Stimulated activated naive CD8-positive, alpha-beta T cell treated with anti-CD3 and anti-CD28 coated beads, Interleukin-15, Interleukin-2, amounts not matched to agents 100 U/mL and 50 U/mL, for 24 hours (primary cell): Measurements from ENCODE around the gene EID3.

ENCODE experiments used
- ATAC-seq: fragments of 150-1000 bp; cut with Tn5 transposase; one replicate; pipeline ENCODE4 v1.10.0; 2021
- DNase-seq: peaks from one replicate; pipeline ENCODE4 v3.0.0; 2021

Gene EID3

DNA sequence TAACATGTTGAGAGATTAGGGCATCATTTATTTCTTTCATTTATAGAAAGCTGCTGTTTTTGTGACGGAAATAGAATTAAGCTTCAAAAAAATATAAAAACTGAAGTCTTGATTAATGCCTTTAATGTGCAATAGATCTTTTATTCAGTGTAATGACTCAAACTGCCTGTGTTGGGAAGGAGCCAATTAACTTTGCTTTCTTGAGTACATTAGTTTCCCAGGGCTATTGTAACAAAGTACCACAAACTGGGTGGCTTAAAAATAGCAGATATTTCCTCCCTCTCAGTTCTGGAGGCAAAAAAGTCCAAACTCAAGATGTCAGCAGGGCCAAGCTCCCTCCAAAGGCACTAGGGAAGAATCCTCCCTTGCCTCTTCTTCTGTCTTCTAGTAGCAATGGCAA is 36.6 kb downstream of the EID3 start:
- ATAC-seq: no peak

DNA sequence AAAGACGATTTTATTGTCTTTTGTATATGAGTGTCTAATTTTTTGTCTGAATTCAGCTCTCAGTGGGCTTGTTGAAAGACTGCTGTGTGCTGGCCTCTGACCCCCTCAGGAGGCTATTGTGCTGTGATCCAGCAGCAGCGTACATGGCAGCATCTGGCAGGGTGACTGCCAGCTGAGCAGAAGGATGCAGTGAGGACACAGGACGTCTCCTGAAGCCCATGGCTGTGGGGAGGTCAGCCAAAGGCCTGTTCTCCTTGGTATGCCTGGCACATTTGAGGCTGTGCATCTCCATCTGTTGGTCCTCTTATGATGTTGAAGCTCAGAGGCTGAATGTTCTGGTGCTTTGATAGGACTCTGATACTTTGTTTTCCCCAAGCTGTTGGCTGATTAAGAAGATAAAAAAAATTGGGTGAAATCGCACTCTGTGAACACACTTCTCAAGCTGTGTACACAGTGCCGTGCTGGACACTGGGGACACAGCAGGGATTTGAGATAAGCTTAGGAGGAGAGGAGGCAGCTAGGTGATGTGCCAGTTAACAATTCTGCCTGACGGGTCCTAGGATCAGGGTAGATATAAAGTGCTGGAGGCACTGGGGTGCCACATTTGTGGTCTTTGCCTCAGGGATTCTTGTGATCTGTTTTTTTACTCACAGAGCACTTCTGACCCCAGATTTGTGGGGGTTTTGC is 37.5 kb downstream of the EID3 start:
- ATAC-seq: no peak

More for the DNA sequence above, 36.6 kb downstream of the EID3 start:
- no peak for DNase-seq

DNA sequence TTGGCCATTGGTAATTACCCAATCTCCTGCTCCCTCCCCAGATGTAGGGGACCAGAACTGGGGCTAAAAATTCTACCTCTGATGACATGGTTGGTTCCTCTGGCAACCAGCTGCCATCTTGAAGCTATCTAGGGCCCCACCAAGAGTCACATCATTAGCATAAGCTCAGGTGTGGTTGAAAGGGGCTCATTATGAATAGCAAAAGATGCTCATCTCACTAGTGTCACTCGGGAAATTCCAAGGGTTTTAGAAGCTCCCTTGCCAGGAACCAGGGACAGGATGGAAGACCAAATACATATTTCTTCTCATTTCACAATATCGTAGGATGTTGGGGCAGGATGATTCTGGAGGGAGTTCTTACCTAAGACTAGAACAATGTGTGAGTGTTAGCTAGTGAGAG is 38.6 kb downstream of the EID3 start:
- DNase-seq (no peak), ATAC-seq (no peak)

More for the DNA sequence above, 37.5 kb downstream of the EID3 start:
- no peak for DNase-seq

DNA sequence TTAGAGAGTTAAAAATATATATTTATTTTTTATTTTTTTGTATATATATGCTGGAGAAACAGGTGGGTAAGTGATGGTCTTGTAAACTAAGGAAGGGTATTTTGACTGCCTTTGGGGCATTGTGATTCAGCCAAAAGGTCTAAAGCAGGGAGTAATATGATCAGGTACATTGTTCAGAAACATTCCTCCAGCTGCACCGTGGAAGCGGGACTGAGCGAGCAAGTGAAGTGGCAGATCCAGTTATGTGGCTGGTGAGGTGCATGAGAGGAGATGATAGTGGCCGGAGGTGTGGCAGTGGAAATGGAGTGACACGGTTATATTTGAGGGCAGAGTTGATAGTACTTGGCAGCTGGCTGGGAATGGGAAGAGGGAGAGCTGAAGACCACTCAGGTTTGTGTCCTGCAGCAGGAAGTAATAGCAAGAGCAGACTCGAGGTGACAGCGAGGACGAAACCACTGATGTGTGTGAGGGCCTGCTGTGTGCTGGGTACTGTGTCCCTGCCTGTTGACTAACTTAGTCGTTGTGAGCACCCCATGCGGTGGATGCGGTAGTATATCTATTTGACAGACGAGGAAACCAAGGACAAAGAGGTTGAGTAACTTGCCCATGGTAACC is 39.2 kb downstream of the EID3 start:
- ATAC-seq (no peak), DNase-seq (no peak)

DNA sequence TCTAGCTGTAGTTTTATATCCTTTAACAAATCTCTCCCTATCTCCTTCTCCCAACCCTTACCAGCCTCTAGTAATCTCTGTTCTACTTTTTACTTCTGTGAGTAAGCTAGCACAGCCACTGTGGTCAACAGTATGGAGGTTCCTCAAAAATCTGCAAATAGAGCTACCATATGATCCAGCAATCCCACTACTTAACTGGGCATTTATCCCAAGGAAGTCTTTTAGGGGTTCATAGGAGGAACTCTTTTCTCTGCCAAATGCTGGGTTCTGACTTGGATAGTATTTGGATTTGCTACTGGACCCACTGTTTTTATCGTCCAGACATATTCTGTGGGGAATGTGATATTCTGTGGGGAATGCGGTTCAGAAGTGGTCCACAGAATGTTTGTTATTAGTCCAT is 41.1 kb downstream of the EID3 start:
- DNase-seq: no peak
- no peak for ATAC-seq

DNA sequence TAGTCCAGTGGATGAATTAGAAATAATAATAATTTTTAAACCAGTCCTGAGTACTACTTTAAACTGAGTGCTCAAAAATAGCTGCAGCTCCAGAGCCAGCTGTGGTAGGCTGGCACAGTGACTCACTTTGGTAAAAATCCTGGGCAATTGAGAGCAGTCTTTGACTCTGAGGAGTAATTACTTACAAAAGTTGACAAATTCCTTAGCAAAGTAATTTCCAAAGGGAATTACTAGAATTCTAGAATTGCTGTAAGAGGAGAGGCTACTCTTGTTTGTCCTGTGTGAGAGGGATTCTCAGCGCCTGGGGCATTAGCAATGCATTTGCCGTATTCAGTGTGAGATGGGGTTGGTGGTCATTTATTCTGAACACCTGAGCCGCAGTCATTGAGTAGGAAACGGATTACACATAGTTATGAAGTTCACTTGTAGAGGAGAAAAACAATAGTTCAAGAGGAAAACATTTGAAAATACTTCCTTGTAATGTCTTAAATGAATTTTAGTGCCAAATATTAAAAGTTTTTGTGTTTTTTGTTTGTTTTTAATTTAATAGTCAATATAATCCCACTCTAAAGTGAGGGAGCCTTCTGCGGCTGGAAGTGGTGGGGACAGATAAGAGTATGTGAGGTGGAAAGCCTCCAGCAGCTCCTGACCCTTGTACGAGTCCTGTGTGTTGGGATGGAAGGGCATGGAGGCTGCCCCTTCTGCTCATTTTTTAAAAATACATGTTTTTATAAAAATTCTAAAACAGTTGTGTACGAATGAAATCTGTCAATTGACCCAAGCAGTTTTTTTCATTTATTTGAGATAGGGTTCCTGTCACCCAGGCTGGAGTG is 41.9 kb downstream of the EID3 start:
- no peak for DNase-seq
- no peak for ATAC-seq

DNA sequence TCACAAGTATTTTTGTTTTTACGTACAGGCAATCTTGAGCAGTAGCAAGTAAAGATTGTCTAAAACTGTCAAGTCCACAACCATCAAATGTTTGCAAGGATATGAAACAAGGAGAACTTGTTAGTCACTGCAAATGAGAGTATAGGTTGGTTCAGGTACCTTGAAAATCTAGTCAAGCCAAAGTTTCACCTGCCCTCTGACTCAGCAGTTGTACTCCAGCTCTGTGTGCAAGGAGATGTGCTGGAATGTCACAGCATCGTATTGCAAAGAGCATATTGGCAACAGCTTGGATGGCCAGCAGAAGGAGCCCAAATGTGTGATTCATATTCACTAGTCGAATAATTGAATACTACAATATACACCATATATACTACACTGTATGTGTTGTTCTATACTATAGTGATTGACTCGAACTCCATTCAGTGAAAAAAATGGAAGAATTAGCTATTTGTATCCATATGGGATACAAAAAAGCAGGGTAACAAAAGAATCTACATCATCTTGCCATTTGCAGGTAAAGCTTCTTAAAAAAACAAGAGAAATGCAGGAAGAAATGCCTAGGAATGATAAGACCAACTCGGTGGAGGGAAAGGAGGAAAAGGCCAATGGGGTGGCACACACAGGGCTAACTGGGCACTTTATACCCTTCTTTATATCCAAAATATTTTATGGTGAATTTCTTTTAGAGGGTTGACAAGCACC is 44.0 kb downstream of the EID3 start:
- DNase-seq: no peak
- ATAC-seq: no peak

DNA sequence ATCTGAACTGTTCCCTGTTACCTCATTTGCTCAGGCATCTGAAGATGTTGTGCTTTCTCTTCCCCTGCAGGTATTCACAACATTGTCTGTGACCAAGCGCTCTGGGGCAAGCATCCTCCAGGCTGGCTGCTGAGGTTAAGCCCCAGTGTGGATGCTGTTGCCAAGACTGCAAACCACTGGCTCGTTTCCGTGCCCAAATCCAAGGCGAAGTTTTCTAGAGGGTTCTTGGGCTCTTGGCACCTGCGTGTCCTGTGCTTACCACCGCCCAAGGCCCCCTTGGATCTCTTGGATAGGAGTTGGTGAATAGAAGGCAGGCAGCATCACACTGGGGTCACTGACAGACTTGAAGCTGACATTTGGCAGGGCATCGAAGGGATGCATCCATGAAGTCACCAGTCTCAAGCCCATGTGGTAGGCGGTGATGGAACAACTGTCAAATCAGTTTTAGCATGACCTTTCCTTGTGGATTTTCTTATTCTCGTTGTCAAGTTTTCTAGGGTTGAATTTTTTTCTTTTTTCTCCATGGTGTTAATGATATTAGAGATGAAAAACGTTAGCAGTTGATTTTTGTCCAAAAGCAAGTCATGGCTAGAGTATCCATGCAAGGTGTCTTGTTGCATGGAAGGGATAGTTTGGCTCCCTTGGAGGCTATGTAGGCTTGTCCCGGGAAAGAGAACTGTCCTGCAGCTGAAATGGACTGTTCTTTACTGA is 44.9 kb downstream of the EID3 start:
- ATAC-seq (no peak), DNase-seq (no peak)

DNA sequence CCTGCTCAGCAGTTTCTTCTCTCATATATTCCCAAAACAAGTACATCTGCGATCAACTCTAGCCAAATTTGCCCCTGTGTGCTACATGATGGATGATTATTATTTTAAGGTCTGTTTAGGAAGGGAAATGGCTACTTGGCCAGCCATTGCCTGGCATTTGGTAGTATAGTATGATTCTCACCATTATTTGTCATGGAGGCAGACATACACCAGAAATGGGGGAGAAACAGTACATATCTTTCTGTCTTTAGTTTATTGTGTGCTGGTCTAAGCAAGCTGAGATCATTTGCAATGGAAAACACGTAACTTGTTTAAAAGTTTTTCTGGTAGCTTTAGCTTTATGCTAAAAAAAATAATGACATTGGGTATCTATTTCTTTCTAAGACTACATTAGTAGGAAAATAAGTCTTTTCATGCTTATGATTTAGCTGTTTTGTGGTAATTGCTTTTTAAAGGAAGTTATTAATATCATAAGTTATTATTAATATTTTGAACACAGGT is 45.5 kb downstream of the EID3 start:
- no peak for DNase-seq
- ATAC-seq: no peak

DNA sequence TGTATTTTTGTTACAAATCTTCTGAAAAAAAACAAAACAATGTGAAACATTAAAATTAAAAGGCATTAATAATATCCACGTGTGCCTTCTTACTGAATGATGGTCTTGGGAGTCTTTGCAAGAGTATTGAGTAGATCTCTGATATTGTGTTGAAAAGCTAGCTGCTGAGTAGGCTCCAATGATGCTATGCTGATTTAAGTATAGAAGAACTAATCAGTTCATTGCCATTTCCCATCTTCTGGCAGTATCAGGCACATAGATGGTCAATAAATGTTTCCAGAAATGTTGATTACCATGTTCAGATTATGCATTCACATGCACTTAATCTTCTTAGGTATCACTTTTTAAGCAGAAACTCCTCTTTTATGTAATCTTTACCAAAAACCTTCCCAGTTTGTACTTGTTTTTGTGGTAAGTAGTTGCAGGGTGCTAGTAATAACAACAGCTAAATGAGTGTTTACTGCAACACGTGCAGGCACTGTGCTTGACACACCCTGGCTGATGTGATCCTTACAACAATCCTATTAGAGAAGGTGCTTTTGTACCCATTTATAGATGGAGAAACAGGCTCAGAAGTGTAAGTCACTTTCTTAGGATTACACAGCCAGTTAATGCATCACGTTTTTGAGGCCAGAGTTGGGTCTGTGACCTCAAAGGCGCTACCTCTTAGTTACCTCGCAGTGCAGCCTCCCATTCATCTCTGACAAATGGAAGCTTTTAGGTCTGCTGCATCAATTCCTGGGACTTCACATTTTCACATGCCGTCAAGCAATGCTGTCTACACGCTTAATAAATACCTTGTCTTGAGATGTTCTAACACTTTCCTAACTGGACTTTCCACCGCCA is 46.9 kb downstream of the EID3 start:
- no peak for ATAC-seq

DNA sequence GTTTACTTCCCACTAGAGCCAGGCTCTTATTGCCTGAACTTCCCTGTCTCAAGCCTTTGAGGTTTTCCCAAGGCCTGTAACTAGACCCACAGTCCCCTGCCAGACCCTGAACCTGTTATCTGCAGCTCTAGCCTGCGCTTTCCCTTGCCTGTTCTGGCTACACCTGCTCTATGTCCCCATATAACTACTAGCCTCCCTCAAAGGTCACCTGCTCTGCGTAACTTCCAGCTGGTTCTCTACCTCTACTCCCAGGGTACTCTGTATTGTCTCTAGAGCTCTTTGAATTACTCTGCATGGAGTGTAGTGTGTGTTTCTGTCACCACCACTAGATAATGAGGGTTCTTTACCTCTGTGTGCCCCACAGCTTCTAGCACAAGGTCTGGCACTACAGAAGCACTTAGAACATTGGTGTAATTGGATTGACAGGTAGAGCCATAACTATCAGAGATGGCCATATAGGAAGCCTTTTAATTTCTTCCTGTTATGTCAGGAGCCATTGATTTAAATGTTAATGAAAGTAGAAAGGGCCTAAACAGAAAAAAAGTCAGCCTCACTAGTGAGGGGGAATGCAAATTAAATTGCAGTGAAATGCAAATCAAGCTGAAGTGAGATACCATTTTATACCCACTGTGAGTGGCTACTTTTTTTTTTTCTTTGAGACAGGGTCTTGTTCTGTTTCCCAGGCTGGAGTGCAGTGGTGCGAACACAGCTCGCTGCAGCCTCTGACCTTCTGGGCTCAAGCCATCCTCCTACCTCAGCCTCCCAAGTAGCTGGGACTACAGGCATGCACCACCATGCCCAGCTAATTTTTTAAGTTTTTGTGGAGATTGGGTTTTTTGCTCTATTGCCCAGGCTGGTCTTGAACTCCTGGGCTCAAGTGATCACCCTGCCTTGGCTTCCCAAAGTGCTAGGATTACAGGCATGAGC is 47.8 kb downstream of the EID3 start:
- DNase-seq (no peak), ATAC-seq (no peak)

More for the DNA sequence above, 46.9 kb downstream of the EID3 start:
- no peak for DNase-seq

DNA sequence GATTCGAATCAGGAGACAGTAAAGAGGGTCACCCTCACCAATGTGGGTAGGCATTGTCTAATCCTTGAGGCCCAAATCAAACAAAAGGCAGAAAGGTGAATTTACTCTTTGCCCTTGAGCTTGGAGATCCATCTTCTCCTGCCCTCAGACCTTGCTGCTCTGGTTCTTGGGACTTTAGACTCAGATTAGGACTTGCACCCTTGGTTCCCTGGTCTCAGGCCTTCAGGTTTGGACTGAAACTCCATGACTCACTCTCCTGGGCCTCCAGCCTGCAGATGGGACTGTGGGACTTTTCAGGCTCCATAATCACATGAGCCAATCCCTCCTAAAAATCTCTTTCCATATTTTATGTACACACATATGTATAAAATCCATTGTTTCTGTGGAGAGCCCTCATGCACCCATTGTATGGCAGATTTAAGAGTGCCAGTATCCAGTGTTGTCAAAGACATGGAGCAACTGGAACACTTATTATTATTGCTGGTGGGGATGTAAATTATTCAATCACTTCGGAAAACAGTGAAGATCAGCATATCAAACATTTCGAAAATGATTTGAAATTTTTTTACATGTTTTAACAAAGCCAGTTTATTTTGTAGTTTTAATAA is 48.7 kb downstream of the EID3 start:
- DNase-seq: no peak
- no peak for ATAC-seq

DNA sequence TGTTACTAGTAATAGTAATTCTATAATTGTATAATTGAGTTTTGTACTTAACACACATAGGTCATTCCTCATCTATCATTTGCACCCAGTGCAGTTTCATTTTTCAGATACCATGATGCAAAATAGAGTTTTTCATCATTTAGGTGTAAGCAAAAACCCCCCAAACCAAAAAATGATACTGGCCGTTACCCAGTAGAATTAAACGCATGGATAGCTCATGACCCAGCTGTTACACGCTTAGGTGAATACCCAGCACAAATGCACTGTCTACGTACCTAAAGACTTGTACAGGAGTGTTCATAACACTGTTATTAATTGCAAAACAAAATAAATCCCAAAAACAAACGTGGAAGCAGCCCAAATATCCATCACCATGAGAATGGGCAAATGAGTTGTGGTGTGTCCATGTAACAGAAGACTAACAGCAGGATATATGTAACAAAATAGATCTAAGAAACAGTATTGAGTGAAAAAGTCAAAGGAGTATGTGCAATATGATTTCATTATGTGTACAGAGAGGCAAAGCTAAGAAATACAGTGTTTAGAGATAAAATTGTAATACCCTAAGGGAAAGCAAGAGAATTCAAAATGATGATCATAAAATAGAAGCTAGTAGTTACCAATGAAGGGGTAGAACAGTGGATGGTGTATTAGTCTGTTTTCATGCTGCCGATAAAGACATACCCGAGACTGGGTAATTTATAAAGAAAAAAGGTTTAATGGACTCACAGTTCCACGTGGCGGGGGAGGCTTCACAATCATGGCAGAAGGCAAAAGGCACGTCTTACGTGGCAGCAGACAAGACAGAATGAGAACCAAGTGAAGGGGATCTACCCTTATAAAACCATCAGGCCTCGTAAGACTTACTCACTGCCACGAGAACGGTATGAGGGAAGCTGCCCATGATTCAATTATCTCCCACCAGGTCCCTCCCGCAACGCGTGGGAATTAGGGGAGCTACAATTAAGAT is 49.8 kb downstream of the EID3 start:
- ATAC-seq: no peak

DNA sequence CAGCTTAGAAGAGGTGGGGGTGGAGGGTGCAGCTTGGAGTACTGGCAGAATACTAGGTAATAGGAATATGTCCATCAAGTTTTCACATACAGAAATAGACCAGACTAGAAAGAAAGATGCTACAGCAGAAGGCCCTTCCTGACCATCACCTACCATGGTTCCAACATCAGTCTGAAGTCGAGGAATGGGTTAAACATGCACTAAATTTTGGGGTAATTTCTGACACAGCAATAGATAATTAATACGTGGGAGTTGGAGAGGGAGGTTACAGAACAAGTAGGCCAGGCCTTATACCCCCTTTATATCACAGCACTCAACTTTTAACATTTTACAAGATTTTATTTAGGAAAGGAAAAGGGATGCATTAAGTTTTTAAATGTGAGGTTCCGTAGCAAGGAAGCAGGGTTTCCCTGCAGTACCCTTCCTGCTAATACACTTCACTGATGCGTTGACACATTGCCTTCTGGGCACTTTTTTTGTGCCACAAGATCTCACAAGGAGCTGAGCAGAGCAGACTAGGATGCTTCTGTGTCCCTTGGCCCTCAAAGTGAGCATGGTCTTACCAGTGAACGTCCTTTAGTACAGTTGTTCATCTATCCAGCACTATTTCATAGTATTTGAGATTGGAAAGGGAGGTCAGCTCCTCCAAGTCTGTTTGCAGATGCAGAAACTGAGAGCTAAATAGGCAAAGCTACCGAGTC is 50.8 kb downstream of the EID3 start:
- ATAC-seq: no peak
- no peak for DNase-seq

More for the DNA sequence above, 49.8 kb downstream of the EID3 start:
- no peak for DNase-seq
